Measurements from ENCODE around the gene FAM184B. TPM values are rescaled to one million over a fixed set of nuclear protein-coding genes. Genes with fewer than 3 reads are reported as not detected.

FAM184B gene
- total RNA-seq, 1 experiment from 2014 or later = 0.09 TPM

DNA sequence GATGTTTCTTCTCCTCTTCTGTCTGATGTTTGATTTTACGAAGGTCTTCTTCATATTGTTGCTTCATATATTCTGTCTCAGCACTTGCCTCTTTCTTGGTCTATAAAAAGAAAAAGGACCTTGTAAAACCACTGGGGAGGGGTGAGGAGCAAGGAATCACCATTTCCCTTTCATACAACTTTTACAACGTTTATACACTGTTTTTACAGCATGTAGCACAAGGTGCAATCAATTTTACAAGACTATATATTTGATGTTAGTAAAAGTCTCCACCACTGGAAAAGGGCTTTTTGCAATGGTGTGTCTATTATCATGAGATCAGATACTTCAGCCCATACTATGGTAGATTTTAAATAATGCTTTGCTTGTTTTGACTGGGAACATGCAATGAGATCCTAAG is 76.3 kb downstream of the FAM184B start:
- Histone ChIP-seq H3K4me1 (ENCODE audit: insufficient read depth, low read length) (no peaks in the 10 kb centered on the region), H3K4ac (ENCODE audit: low read depth, low read length) (no peak overlapping the region), H3K18ac (ENCODE audit: insufficient read length, low read depth, low read length) (no peak overlapping the region), H3K14ac (ENCODE audit: insufficient read depth, low read length) (no peak overlapping the region), H3K27ac (ENCODE audit: insufficient read length, low read depth, low read length) (no peak overlapping the region), H4K8ac (replicated peaks; ENCODE audit: insufficient read length, low read depth, low read length) (no peak overlapping the region), H2BK12ac (ENCODE audit: insufficient read length, low read depth, low read length) (no peak overlapping the region), H3K56ac (ENCODE audit: insufficient read length, low read depth, low read length) (no peak overlapping the region), H2AFZ (ENCODE audit: low read length) (no peak overlapping the region), H3T11ph (ENCODE audit: low read length) (no peak overlapping the region), H2AK5ac (ENCODE audit: insufficient read length, low read length) (no peak overlapping the region), H3K79me2 (ENCODE audit: insufficient read depth, low read length) (no peaks in the 10 kb centered on the region), H3K9me3 (ENCODE audit: control insufficient read depth, low read depth, low read length) (no peaks in the 10 kb centered on the region), H2BK120ac (ENCODE audit: low read depth, low read length, poor library complexity, severe bottlenecking) (no peak overlapping the region), H4K20me1 (ENCODE audit: control insufficient read depth, insufficient read depth, insufficient read length) (no peaks in the 10 kb centered on the region), H3K9ac (ENCODE audit: extremely low read depth, insufficient read length, low read length) (no peak overlapping the region), H2BK20ac (ENCODE audit: low read depth, low read length, poor library complexity, severe bottlenecking) (no peak overlapping the region), H3K23me2 (ENCODE audit: insufficient read length, low read depth, low read length, poor library complexity, severe bottlenecking) (no peaks in the 10 kb centered on the region), H3K27me3 (ENCODE audit: insufficient read depth, low read length) (no peaks in the 10 kb centered on the region), H2BK5ac (ENCODE audit: insufficient read length, low read length) (no peak overlapping the region), H2BK15ac (ENCODE audit: low read depth, low read length) (no peak overlapping the region), H4K91ac (ENCODE audit: insufficient read length, low read depth, low read length) (no peak overlapping the region), H4K5ac (ENCODE audit: insufficient read length, low read depth, low read length) (no peak overlapping the region), H3K79me1 (ENCODE audit: insufficient read depth, low read depth, low read length, poor library complexity, severe bottlenecking) (no peaks in the 10 kb centered on the region), H3K4me2 (ENCODE audit: insufficient read depth, insufficient read length, low read length) (no peak overlapping the region), H3K23ac (ENCODE audit: insufficient read length, low read depth, low read length) (no peak overlapping the region)
- peaks cover 3% of the 10 kb centered on the region; the same call in 1 of the 2 replicates for H3K27me3 Mint-ChIP-seq (ENCODE audit: low read depth)
- no peak overlapping the region for H3K27ac Mint-ChIP-seq
- H3K9me3 Mint-ChIP-seq = no peaks in the 10 kb centered on the region
- no peak for DNase-seq
- no peak overlapping the region for H3K4me3 Mint-ChIP-seq
- TF ChIP-seq, protein P1, sequence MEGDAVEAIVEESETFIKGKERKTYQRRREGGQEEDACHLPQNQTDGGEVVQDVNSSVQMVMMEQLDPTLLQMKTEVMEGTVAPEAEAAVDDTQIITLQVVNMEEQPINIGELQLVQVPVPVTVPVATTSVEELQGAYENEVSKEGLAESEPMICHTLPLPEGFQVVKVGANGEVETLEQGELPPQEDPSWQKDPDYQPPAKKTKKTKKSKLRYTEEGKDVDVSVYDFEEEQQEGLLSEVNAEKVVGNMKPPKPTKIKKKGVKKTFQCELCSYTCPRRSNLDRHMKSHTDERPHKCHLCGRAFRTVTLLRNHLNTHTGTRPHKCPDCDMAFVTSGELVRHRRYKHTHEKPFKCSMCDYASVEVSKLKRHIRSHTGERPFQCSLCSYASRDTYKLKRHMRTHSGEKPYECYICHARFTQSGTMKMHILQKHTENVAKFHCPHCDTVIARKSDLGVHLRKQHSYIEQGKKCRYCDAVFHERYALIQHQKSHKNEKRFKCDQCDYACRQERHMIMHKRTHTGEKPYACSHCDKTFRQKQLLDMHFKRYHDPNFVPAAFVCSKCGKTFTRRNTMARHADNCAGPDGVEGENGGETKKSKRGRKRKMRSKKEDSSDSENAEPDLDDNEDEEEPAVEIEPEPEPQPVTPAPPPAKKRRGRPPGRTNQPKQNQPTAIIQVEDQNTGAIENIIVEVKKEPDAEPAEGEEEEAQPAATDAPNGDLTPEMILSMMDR (conservative IDR thresholded peaks at IDR 0.05) = no peak
- H3K4me1 Mint-ChIP-seq = peaks cover 0 to 3% of the 10 kb centered on the region in 2 experiments; a peak in 1 of 4 replicates
- no CpG with 5 or more reads among the region's 2 CpGs for WGBS (ENCODE audit: extremely low coverage, insufficient read length, low lambda C conversion rate)
- H3K36me3 Mint-ChIP-seq (ENCODE audit: insufficient read depth in 1 of 3, low read depth in 3 of 3) = no peaks in the 10 kb centered on the region
